NCI-H1092 treated with DMSO at 0.1 percent for 48 hours (cell line): Measurements from ENCODE around the gene PRDM16.

Experiments
- DNase-seq: peaks from one replicate; lab custom pipeline; 2025; lab: John Stamatoyannopoulos, UW

Gene PRDM16

GRCh38 chr1:3432306-3432705 is 363.3 kb downstream of the PRDM16 start:
- no peak for DNase-seq

GRCh38 chr1:3433076-3433475 is 364.1 kb downstream of the PRDM16 start:
- no peak for DNase-seq

GRCh38 chr1:3433596-3434320 is 364.8 kb downstream of the PRDM16 start:
- DNase-seq: no peak

- DNase-seq: no peak
These were observed 365.6 kb downstream of the PRDM16 start for GRCh38 chr1:3434406-3435110.

GRCh38 chr1:3435666-3436065 is 366.7 kb downstream of the PRDM16 start:
- DNase-seq: no peak

- no peak for DNase-seq
These were observed 367.4 kb downstream of the PRDM16 start for GRCh38 chr1:3436451-3436850.

GRCh38 chr1:3436901-3437300 is 367.9 kb downstream of the PRDM16 start:
- no peak for DNase-seq

- DNase-seq: no peak
These were observed 369.7 kb downstream of the PRDM16 start for GRCh38 chr1:3438661-3439180.

- no peak for DNase-seq
These were observed 370.6 kb downstream of the PRDM16 start for GRCh38 chr1:3439346-3440299.

- no peak for DNase-seq
These were observed 371.3 kb downstream of the PRDM16 start for GRCh38 chr1:3440300-3440681.

- no peak for DNase-seq
These were observed 371.9 kb downstream of the PRDM16 start for GRCh38 chr1:3440711-3441409.

GRCh38 chr1:3441410-3441847 is 372.4 kb downstream of the PRDM16 start:
- no peak for DNase-seq

GRCh38 chr1:3441880-3442279 is 372.9 kb downstream of the PRDM16 start:
- DNase-seq: no peak

- no peak for DNase-seq
These were observed 373.3 kb downstream of the PRDM16 start for GRCh38 chr1:3442331-3442730.

GRCh38 chr1:3442901-3443300 is 373.9 kb downstream of the PRDM16 start:
- no peak for DNase-seq

GRCh38 chr1:3443807-3444206 is 374.8 kb downstream of the PRDM16 start:
- DNase-seq: no peak

GRCh38 chr1:3444298-3444697 is 375.3 kb downstream of the PRDM16 start:
- no peak for DNase-seq

GRCh38 chr1:3444736-3445135 is 375.7 kb downstream of the PRDM16 start:
- DNase-seq: no peak

- DNase-seq: no peak
These were observed 381.3 kb downstream of the PRDM16 start for GRCh38 chr1:3450202-3450863.

GRCh38 chr1:3450983-3451382 is 382.0 kb downstream of the PRDM16 start:
- no peak for DNase-seq
